Hematopoietic multipotent progenitor cell treated with erythropoietin and hydrocortisone succinate and interleukin-3 and kit ligand, for 8 days (in vitro differentiated cells): ENCODE measurements around the gene GNRH2.
"Not testable (repeated sequence)": the region's sequence is repeated elsewhere in the genome, so short reads cannot be mapped to it uniquely, and the experiment has no call there.

Experiments
- DNase-seq: peaks from one replicate; pipeline ENCODE4 v3.0.0-alpha.2; 2015

GNRH2 gene

DNA sequence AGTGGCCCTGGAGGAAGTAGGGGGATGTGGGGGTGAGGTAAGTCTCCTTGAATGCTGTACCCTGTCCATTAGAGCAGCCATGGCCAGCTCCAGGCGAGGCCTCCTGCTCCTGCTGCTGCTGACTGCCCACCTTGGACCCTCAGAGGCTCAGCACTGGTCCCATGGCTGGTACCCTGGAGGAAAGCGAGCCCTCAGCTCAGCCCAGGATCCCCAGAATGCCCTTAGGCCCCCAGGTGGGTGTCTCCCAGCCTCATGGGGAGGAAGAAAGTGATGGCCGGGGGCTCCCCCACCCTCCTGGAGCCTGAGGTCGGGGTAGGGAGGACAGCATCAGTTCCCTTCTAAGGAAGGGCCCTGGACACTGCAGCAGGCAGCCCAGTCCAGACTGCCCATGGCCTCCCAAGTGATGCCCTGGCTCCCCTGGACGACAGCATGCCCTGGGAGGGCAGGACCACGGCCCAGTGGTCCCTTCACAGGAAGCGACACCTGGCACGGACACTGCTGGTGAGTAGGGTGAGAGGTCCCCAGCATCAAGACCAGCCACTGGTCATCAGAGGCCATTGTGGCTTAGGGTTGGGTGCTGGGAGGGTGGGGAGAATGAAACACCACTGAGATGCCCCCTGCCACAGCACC, 1.0 kb downstream of the GNRH2 start:
- DNase-seq = no peak

DNA sequence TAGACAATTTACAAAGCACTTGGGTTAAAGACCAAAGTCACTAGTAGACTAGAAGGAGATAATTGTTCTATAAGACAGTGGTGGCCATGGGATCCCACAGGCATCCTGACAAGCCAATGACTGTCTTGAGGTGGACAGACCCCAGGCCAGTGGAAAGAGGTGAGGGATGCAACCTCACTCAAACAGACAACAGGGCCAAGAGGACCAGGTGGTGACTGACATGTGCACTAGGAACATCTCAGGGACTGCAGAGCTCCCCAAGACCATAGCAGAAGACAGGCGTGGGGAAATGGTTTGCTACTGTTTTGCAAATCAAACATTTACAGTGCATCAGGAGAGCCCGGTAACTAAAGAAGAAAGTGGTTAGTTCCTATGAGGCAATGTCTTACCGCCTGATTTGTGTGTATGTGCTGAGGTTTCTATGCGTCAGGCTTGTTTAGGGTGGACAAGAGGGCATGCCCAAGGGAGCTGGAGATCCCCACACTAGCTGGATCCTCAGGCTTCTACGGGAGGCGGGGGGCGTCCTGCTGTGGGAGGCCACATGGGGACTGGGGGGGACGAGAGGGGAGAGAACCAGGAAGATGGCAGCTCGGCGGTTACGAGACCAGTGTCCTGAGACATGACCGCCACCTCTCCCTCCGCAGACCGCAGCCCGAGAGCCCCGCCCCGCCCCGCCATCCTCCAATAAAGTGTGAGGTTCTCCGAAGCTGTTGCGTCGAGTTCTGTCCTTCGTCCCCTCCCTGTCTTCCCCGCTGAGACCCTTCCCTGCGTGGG, 1.8 kb downstream of the GNRH2 start:
- no peak for DNase-seq

- peak; percentile 89 for DNase-seq
Measured at GRCh38 chr20:3045816-3046676, 2.6 kb downstream of the GNRH2 start, which contains the start of gene MRPS26. Gene MRPS26, plus strand, starts transcription at chr20:3046052. Its CDS starts 17 bp downstream, at chr20:3046069.

DNA sequence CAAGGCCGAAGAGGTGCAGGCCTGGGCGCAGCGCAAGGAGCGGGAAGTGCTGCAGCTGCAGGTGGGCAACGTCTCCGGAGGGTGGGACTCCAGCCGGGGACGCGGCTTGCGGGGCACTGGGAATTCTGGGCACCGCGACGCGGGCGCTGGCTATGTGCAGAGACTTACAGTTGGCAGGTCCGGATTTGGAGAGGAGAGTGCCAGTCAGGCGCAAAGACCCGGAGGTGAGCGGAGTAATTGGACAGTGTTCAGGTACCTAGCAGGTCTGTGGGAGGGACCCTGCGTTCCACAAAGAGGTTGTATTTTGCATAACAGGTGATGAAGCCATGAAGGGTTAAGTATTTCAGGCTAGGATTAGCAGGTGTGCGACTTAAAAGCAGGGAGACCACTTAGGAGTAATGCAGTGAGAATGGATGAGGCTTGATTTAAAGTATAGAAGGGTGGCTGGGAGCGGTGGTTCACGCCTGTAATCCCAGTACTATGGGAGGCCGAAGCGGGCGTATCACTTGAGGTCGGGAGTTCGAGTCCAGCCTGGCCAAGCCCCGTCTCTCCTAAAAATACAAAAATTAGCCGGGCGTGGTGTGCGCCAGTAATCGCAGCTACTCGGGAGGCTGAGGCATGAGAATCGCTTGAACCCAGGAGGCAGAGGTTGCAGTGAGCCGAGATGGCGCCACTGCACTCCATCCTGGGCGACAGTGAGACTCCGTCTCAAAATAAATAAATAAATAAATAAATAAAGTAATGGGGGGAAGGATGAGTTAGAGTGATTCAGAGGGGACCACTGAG, 3.4 kb downstream of the GNRH2 start:
- DNase-seq = no peak

GRCh38 chr20:3047486-3048419, 4.3 kb downstream of the GNRH2 start:
- DNase-seq = peak; percentile 10

- DNase-seq = no peak
Measured at GRCh38 chr20:3051385-3052019, 8.1 kb downstream of the GNRH2 start.

DNA sequence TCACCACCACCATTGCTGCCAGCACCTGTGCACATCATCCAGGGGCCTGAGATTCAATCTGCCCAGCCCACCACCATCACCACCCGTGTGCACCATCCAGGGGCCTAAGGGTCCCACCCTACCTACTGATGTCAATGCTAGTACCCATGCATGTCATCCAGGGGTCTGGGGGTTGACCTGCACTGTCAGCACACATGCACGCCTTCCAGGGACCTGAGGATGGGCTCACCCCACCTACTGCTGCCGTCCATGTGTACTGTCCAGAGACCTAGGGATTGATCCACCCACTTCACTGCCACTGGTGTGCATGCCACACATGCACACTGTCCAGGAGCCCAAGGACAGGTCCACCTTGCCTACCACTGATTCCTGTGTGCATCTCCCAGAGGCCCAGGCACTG, 16.1 kb downstream of the GNRH2 start:
- no peak for DNase-seq

GRCh38 chr20:3064119-3064518, 20.7 kb downstream of the GNRH2 start:
- DNase-seq = not testable (repeated sequence)

GRCh38 chr20:3067139-3068014, 24.0 kb downstream of the GNRH2 start:
- DNase-seq = no peak

GRCh38 chr20:3068075-3068474, 24.7 kb downstream of the GNRH2 start:
- DNase-seq = no peak

DNA sequence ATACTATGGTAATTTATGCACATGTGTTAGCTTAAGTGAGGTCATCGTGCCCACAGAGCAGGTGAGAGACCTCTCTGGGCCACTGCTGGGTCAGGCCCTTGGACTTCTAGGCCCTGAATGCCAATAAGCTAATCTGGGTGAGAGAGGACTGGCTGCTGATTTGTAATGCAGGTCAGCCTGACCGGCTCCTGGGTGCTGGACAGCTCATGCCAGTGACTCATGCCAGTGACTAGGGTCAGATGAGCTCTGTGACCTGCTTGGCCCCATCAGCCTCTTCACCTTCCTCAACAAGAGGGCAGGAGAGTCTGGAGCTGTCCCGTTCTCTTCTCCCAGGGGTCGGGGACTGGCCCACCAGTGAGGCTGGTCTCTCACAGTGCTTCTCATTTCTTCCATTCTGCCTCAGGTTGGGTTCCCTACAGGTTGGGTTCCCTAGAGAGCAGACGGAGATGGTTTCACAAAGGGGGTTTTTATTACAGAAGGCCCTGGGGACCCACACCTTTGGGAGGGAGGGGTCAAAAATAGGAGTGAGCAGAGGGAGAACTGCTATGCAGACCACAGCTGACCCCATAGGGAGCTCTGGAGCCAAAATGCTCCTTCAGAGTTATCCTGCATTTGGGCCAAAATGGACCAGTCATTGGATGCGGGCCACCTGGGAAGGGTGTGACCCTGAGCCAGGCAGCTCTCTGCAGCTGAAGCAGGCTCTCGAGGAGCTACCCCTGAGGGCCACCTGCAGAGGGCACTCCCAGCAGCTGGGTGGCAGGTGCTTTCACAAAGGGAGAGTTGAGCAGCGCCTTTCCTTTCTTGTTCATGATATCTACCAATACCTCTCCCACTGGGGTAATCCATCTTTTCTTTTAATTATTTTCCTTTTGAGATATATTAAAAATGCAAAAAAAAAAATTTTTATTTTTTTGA, 25.8 kb downstream of the GNRH2 start:
- DNase-seq = peak; percentile 52

DNA sequence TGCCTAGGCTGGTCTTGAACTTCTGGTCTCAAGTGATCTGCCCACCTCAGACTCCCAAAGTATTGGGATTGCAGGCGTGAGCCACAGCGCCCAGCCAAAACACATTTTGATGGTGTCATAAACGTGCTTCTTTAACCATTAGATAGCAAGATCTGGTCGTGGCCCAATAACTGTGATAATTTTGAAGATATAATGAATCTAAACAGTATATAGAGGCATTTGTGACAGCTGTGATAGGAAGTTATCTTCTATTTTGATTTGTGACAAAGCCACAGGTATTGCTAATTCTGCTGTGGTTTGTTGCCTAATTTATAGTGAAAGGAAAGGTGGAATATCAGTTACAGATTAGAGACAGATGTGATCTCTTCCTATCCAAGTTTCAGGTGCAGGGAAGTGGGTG, 27.3 kb downstream of the GNRH2 start:
- DNase-seq = no peak

GRCh38 chr20:3071266-3071609, 27.8 kb downstream of the GNRH2 start:
- DNase-seq = no peak

GRCh38 chr20:3071610-3072529, 28.4 kb downstream of the GNRH2 start, which contains the start of gene OXT:
Gene OXT, plus strand, starts transcription at chr20:3071620. Its CDS starts 36 bp downstream, at chr20:3071656.
- DNase-seq = no peak

- DNase-seq = no peak
Measured at GRCh38 chr20:3072530-3073250, 29.3 kb downstream of the GNRH2 start.

DNA sequence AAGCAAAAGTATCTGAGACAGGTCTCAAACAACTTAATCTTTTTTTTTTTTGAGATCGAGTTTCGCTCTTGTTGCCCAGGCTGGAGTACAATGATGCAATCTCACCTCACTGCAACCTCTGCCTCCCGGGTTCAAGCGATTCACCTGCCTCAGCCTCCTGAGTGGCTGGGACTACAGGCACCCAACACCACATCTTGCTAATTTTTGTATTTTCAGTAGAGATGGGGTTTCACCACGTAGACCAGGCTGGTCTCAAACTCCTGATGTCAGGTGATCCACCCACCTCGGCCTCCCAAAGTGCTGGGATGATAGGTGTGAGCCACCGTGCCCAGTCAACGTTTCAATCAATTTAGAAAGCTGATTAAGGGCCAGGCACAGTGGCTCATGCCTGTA, 29.8 kb downstream of the GNRH2 start:
- not testable (repeated sequence) for DNase-seq

DNA sequence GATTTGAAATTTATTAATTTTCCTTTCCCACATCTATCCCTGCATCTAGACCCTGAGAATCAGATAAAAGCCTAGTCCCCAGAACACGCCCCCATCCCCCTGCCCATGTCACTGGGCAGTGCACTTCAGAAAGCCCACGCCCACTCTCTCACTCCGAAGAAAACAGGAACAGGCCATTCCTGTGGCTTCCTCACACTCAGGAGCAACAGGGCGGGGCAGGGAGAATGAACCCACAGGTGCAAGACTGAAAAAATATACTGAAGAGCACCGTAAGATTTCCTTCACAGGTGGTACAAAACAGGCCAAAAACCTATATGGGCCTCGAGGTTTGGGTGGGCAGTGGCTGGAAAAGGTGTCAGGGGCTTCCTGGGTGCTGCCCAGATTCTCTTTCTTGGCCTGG, 31.4 kb downstream of the GNRH2 start:
- no peak for DNase-seq
